Germinal center (tissue), 1 donor: ENCODE data around the gene AIG1.
"Not testable (repeated sequence)": the region's sequence is repeated elsewhere in the genome, so short reads cannot be mapped to it uniquely, and the experiment has no call there.

ENCODE experiments used
- DNase-seq: peaks from one replicate; pipeline ENCODE4 v3.0.0; 2012; ENCODE audit warnings: mixed read lengths, low spot score

Gene AIG1

GRCh38 chr6:143165315-143165855 lies 104.7 kb downstream of the AIG1 start:
- DNase-seq, result no peak

GRCh38 chr6:143166247-143166695 lies 105.6 kb downstream of the AIG1 start:
- no peak for DNase-seq

GRCh38 chr6:143167224-143167623 lies 106.5 kb downstream of the AIG1 start:
- DNase-seq, result no peak

- DNase-seq, result not testable (repeated sequence)
Observed at GRCh38 chr6:143168396-143168816, 107.7 kb downstream of the AIG1 start.

DNA sequence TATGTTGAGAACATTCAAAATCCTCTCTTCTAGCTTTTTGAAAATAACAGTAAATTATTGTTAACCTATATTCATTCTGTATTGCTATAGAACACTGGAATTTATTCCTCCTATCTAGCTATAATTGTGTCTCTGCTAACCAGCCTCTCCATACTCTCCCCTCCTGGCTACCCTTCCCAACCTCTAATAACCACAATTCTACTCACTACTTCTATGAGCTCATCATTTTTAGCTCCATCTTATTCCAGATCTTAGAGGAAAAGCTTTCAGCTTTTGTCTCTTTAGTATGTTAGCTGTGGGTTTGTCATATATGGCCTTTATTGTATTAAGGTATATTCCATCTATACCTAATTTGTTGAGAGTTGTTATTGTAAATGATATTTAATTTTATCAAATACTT lies 108.8 kb downstream of the AIG1 start:
- no peak for DNase-seq

DNA sequence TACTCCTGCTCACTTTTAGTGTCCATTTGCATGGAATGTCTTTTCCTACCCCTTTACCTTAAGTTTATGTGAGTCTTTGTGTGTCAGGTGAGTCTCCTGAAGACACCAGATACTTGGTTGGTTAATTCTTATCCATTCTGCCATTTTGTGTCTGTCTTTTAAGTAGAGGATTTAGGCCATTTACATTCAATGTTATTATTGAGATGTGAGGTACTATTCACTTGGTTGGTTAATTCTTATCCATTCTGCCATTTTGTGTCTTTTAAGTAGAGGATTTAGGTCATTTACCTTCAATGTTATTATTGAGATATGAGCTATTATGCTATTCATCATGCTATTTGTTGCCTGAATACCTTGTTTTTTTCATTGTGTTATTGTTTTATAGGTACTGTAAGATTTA lies 113.8 kb downstream of the AIG1 start:
- DNase-seq, result no peak

GRCh38 chr6:143174951-143175350 lies 114.3 kb downstream of the AIG1 start:
- no peak for DNase-seq

GRCh38 chr6:143176090-143177021 lies 115.7 kb downstream of the AIG1 start:
- DNase-seq, result no peak

- no peak for DNase-seq
Observed at GRCh38 chr6:143177706-143178105, 117.0 kb downstream of the AIG1 start.

- DNase-seq, result no peak
Observed at GRCh38 chr6:143179096-143179495, 118.4 kb downstream of the AIG1 start.

- DNase-seq, result no peak
Observed at GRCh38 chr6:143179901-143180612, 119.4 kb downstream of the AIG1 start.

DNA sequence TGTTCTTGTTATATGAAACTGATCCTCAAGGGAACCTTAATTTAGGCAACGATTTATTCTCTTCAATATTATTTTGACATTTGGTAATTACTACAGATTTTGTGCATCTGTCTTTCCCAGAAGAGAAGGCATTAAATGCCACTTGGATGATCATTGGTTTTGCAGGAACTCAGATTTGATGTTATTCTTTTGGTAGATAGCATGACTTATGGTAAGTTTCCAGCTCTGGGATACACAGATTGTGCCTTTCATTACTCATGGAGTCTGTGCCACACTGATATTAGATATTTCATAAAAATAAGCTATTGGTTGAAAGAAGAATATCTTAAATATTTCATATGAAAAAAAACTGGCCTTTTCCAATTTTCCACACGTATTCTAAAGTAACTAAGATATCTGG lies 120.1 kb downstream of the AIG1 start:
- no peak for DNase-seq

GRCh38 chr6:143183666-143184065 lies 123.0 kb downstream of the AIG1 start:
- no peak for DNase-seq

- no peak for DNase-seq
Observed at GRCh38 chr6:143185288-143185687, 124.6 kb downstream of the AIG1 start.

- no peak for DNase-seq
Observed at GRCh38 chr6:143187238-143187923, 126.7 kb downstream of the AIG1 start.

DNA sequence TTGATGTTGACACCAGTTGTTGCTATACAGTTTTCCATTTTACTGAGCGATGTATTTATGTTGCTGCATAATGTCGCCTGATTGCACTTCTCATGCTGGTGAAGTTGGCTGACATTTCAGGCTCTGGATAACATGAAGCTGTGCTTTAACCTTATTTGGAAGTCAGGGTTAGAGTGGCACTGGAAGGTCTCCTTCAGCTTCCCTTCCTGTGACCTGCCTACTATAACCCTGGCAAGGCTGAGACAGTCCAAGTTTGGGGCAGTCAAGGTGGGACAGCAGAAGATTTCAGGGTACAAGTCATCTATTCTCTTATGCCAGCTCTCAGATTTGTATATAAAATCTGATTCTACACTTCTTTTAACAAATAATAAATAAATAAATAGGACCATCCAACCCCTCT lies 127.6 kb downstream of the AIG1 start:
- no peak for DNase-seq

- no peak for DNase-seq
Observed at GRCh38 chr6:143191361-143191760, 130.7 kb downstream of the AIG1 start.

DNA sequence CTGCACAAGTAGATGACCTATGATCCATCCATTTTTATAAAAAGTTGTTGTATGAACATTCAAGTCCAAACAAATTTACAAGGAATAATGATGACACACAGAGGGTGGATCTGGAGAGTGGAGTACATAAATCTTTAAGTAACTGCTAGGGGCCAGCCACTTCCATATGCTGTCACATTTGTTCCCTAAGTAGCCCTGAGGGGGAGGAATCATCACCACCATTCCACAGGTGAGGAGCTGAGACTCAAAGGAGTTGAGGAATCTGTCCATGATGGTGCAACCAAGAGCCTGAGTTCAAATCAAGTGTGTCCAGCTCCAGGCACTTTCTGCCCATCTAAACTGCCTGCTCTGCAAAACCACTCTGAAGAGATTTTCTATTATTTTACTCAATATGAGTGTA lies 132.1 kb downstream of the AIG1 start:
- no peak for DNase-seq

DNA sequence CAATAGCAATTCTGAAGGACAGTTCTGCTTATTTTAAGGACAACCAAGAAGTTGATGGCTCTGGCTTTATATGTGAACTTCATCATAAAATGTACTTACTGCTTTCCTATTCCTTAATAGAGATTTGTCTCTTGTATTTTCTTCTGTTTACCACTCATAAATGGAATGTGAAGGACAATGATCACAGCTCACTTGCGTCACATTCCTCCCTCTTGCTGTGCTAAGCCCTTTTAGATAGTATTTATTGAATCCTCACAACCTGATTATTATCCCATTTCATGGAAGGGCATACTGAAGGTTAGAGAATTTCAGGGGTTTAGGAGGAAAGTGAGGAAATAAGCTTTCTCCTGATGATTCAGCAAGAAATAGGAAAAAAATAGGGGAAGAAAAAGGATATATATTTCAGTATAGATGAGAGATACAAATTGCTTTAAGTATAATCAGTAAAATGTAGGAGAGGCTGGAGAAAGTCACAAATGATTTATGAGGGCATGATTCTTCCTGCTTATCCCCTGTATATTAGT lies 132.9 kb downstream of the AIG1 start:
- DNase-seq, result no peak

DNA sequence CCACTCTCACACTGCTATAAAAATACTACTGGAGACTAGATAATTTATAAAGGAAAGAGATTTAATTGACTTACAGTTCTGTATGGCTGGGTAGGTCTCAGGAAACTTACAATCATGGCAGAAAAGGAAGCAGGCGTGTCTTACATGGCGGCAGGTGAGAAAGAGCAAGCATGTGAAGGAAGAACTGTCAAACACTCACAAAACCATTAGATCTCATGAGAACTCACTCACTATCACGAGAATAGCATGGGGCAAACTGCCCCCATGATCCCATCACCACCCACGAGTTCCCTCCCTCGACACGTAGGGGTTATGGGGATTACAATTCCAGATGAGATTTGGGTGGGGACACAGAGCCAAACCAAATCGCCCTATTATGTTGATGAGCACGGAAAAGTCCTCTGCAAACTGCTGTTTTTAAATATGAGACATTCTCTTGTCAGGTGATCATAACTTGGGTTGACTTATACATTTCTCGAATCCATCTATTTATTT lies 133.5 kb downstream of the AIG1 start:
- DNase-seq, result no peak

DNA sequence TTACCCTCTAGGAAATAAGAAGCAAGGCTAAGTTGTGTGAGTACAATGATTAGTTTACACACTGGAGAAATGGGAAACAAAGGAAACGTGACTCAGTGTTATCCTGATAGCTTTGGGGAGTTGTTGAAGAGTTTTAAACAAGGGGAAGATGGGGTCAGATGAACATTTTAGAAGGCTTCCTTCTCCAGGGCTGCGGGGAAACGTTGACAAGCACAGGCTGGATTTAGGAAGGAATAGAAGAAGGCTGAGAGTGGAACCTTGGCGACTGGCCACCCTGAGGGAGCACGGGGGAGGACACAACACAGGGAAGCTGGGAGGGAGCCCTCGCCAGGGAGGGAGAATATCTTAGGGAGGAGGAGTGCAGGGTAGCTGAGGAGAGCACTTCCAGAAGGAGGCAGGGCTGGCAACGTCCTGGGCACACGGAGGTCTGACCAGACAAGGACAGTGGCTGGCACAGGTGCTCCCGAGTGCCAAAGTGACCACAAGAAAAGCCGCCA lies 134.7 kb downstream of the AIG1 start:
- DNase-seq, result no peak
